HL-60/S4 treated with phorbol 12-myristate 13-acetate at 8.2 ng/mL for 4 days and 3 days (cell line): ENCODE results near the gene SYCP3.

ENCODE experiments used
- in situ Hi-C: fragments of 300-500 bp; cut with MboI; formaldehyde crosslinking; loops from 2 replicates; pipeline ENCODE4 v1.15.0; 2022; ENCODE audit warnings: low sequenced_read_pairs

The SYCP3 gene

GRCh38 chr12:101714877-101715444 is 24.3 kb downstream of the SYCP3 start:
- in situ Hi-C loops, result no loop called here

- in situ Hi-C loops, result no loop called here
These were observed 25.3 kb downstream of the SYCP3 start for GRCh38 chr12:101713930-101714329.

- in situ Hi-C loops, result no loop called here
These were observed 26.1 kb downstream of the SYCP3 start for GRCh38 chr12:101713059-101713682.

GRCh38 chr12:101710288-101710687 is 29.0 kb downstream of the SYCP3 start:
- in situ Hi-C loops, result no loop called here

- in situ Hi-C loops, result no loop called here
These were observed 32.0 kb downstream of the SYCP3 start for GRCh38 chr12:101707131-101707782.

- in situ Hi-C loops, result no loop called here
These were observed 32.9 kb downstream of the SYCP3 start for GRCh38 chr12:101706403-101706802.

- in situ Hi-C loops, result no loop called here
These were observed 35.8 kb downstream of the SYCP3 start for GRCh38 chr12:101703487-101703886.

GRCh38 chr12:101700299-101700820 is 38.9 kb downstream of the SYCP3 start:
- in situ Hi-C loops, result no loop called here

- in situ Hi-C loops, result no loop called here
These were observed 40.4 kb downstream of the SYCP3 start for GRCh38 chr12:101698800-101699347.

- in situ Hi-C loops, result no loop called here
These were observed 41.1 kb downstream of the SYCP3 start for GRCh38 chr12:101697930-101698799.

- in situ Hi-C loops, result no loop called here
These were observed 41.9 kb downstream of the SYCP3 start, which contains the start of gene CHPT1 for GRCh38 chr12:101697197-101697929. Gene CHPT1 (plus strand): TSS chr12:101697640. CDS start chr12:101697862, 222 bp downstream.

GRCh38 chr12:101696251-101697196 is 42.7 kb downstream of the SYCP3 start:
- in situ Hi-C loops, result no loop called here

- in situ Hi-C loops, result no loop called here
These were observed 43.6 kb downstream of the SYCP3 start for GRCh38 chr12:101695706-101696105.

GRCh38 chr12:101694986-101695385 is 44.3 kb downstream of the SYCP3 start:
- in situ Hi-C loops, result no loop called here

- in situ Hi-C loops, result no loop called here
These were observed 44.9 kb downstream of the SYCP3 start for GRCh38 chr12:101694297-101694848.

- in situ Hi-C loops, result no loop called here
These were observed 47.7 kb downstream of the SYCP3 start for GRCh38 chr12:101691503-101692096.

- in situ Hi-C loops, result no loop called here
These were observed 48.6 kb downstream of the SYCP3 start for GRCh38 chr12:101690544-101691098.

GRCh38 chr12:101686176-101686575 is 53.1 kb downstream of the SYCP3 start:
- in situ Hi-C loops, result no loop called here
